Esophagus (tissue), 2 donors: ENCODE data around the gene VIL1. TPM values are rescaled to one million over a fixed set of nuclear protein-coding genes. Genes with fewer than 3 reads are reported as not detected.

Experiments
- H3K27ac ChIP-seq, 2 donors: one replicate each; pipeline ENCODE4 v1.5.1; 2013; ENCODE audit warnings: low read depth in 2 of 2, mild to moderate bottlenecking in 2 of 2, inconsistent platforms in 1 of 2, low read length in 1 of 2, moderate library complexity in 1 of 2
- H3K27me3 ChIP-seq, 2 donors: one replicate each; pipeline ENCODE4 v1.6.1; 2013; ENCODE audit warnings: low read length in 2 of 2, control low read depth in 1 of 2, mild to moderate bottlenecking in 1 of 2; ENCODE audit not compliant: insufficient read depth in 2 of 2, control insufficient read depth in 1 of 2
- H3K36me3 ChIP-seq, 2 donors: one replicate each; pipeline ENCODE4 v1.6.1; 2013; ENCODE audit warnings: low read length in 1 of 2; ENCODE audit not compliant: control insufficient read depth in 2 of 2, insufficient read depth in 2 of 2
- H3K4me1 ChIP-seq, 2 donors: one replicate each; pipeline ENCODE4 v1.6.1; 2013; ENCODE audit warnings: low read length in 1 of 2; ENCODE audit not compliant: control insufficient read depth in 2 of 2, insufficient read depth in 2 of 2
- H3K4me3 ChIP-seq, 2 donors: one replicate each; pipeline ENCODE4 v1.5.1; 2013; ENCODE audit warnings: low read length in 2 of 2, mild to moderate bottlenecking in 2 of 2, low read depth in 1 of 2, moderate library complexity in 1 of 2
- H3K9me3 ChIP-seq, 2 donors: one replicate each; pipeline ENCODE4 v1.6.1; 2013; ENCODE audit warnings: mild to moderate bottlenecking in 2 of 2, low read depth in 1 of 2, low read length in 1 of 2, moderate library complexity in 1 of 2; ENCODE audit not compliant: control insufficient read depth in 2 of 2, insufficient read depth in 1 of 2
- WGBS, 2 donors: extraction: QIAGEN DNeasy Blood & Tissue Kit; methylation state at CpG; one replicate each; pipeline ENCODE4 v1.1.7; 2013; 5-methylcytosine and 5-hydroxymethylcytosine counted together
- polyA plus RNA-seq, 2 donors: library from polyadenylated mRNA; stranded (reverse); fragments of 200-250 nt; gene quantifications; one replicate each; pipeline ENCODE4 v1.2.3, GENCODE V29; 2013
- donor health status: healthy with polysubstance abuse.
- donor health status: Bipolar disorder and iron deficiency.

VIL1 gene
- polyA plus RNA-seq, 2 donors: 0.02 to 0.26 TPM

DNA sequence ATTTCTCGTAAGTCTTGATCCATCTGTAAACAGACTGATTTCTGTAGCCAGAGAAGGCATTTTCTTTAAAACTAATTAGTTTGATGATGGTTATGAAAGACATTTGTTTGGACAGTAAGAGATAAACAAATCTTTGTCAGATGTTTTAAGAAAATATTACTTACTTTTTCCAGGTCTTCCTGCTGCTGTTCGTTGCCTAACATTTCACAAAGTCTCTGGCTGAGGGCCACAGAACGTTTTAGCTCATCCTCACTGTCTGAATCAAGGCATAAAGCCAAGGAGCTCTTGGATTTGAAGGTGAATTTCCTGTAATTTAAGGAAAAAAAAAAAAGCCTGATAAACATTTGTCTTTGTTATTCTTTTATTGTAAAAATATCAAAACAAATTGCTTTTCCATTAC lies 57.8 kb downstream of the VIL1 start:
- no peaks in the 10 kb centered on the region for H3K4me1 ChIP-seq
- WGBS, 2 donors: 42 to 62% methylated on average over 3 of the region's 3 CpGs
- no peak overlapping the region for H3K27ac ChIP-seq
- H3K4me3 ChIP-seq: no peak overlapping the region
- no peaks in the 10 kb centered on the region for H3K27me3 ChIP-seq
- H3K9me3 ChIP-seq: no peaks in the 10 kb centered on the region
- H3K36me3 ChIP-seq: peaks cover 0 to 2% of the 10 kb centered on the region in 2 donors

DNA sequence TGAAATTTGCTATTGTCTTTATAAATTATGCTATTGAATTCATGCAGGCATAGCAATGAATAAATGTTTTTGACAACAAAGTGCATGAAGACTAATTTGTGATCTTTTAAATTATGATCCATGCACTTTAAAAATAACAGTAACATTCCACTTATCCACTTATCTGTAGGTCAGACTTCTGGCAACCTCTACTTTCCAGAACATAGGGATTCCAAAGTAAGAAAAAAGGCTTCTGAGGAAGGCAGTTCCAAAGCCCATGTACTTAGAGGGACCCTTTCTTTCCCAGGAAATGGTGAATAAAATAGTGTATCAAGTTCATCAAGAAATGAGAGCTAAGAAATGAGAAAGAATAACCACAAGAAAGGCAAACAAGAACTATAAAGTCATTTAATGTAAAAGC lies 58.3 kb downstream of the VIL1 start:
- no peak overlapping the region for H3K27ac ChIP-seq
- H3K4me1 ChIP-seq: no peaks in the 10 kb centered on the region
- H3K4me3 ChIP-seq: no peak overlapping the region
- H3K27me3 ChIP-seq: no peaks in the 10 kb centered on the region
- H3K36me3 ChIP-seq: peaks cover 0 to 2% of the 10 kb centered on the region in 2 donors
- no peaks in the 10 kb centered on the region for H3K9me3 ChIP-seq

DNA sequence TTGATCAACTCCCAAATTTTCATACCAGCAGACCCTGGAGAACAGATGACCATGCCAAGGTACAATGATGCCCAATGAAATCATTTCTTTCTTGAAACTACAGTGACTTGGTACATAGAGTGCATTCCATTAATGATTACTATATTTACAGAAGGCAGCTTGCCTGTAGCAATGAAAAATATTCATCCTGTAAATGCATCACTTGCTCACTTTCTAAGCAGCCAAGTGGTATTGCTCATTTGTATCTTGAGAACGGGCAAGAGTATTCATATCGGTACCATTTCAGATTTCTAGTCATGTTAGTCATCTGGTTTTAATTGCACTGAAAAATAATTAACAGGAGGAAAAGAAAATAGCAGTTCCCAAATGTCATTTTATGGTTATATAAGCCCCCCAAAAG lies 59.6 kb downstream of the VIL1 start:
- Histone ChIP-seq H3K27ac (no peak overlapping the region), H3K27me3 (no peaks in the 10 kb centered on the region), H3K4me3 (no peak overlapping the region), H3K36me3 (no peaks in the 10 kb centered on the region), H3K9me3 (no peaks in the 10 kb centered on the region), H3K4me1 (no peaks in the 10 kb centered on the region)
- WGBS, 2 donors: 73 to 79% methylated on average over 2 of the region's 2 CpGs

DNA sequence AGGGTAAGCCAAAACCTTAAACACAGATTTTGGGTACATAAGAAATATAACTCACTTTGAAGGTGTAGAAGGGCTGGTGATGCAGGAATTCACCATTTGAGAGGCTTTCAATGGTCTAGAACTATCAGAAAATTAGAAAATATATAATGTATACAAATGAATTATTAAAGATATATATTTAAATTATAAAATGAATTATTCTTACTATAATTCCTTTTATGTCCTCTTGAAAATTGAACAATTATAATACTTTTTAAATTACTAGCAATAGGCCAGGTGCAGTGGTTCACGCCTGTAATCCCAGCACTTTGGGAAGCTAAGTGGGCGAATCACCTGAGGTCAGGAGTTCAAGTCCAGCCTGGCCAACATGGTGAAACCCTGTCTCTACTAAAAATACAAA lies 60.7 kb downstream of the VIL1 start:
- 93 to 99% methylated on average over 2 of the region's 2 CpGs for WGBS, 2 donors
- no peaks in the 10 kb centered on the region for H3K36me3 ChIP-seq
- no peaks in the 10 kb centered on the region for H3K9me3 ChIP-seq
- no peaks in the 10 kb centered on the region for H3K4me1 ChIP-seq
- H3K27ac ChIP-seq: no peak overlapping the region
- H3K27me3 ChIP-seq: no peaks in the 10 kb centered on the region
- no peak overlapping the region for H3K4me3 ChIP-seq

DNA sequence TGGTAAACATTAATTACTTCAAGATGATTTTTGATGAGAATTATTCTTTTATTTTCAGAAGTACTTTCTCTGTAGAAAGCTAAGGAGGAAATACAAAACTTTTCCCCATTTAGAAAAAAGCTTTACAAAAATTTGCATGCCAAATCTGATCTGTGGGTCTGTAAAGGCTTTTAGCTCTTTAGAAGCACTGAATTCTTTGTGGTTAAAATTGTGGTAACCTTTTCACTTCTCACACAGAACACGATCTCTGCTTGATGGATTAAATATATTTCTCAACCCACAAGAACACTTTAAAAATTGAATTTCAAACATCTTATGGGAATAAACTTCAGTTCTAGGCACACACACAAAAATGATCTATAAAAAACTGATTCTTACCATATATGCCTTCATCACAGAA lies 63.7 kb downstream of the VIL1 start:
- H3K27ac ChIP-seq: no peak overlapping the region
- no peaks in the 10 kb centered on the region for H3K27me3 ChIP-seq
- H3K4me1 ChIP-seq: no peaks in the 10 kb centered on the region
- H3K9me3 ChIP-seq: no peaks in the 10 kb centered on the region
- H3K4me3 ChIP-seq: no peak overlapping the region
- WGBS, 2 donors: 63 to 68% methylated on average over 1 of the region's 1 CpG
- no peaks in the 10 kb centered on the region for H3K36me3 ChIP-seq

DNA sequence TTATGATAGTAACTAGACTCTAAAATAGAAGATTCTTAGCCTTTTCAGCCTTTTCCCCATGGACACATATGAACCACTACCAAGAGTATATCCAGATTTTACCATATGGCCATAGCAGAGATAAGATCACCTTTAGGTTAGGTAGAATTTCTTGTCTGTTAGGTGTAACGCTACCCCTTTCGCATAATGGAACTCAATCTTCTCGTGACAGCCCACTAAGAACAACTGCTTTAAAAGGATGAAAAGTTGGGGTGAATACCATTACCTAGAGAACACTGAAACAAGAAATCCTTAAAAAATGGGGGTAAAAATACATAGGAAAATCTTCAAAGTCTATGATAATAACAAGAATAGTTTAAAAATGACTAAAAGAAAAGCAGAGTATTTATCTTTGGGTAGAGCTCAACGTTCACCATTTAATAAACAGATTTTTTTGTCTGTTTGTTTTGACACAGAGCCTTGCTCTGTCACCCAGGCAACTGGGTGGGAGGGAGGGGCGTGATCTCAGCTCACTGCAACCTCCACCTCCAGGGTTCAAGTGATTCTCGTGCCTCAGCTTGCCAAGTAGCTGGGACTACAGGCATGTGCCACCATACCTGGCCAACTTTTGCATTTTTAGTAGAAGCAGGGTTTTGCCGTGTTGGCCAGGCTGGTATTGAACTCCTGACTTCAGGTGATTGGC lies 67.2 kb downstream of the VIL1 start:
- H3K9me3 ChIP-seq: no peaks in the 10 kb centered on the region
- H3K27me3 ChIP-seq: no peaks in the 10 kb centered on the region
- no peak overlapping the region for H3K27ac ChIP-seq
- no peaks in the 10 kb centered on the region for H3K4me1 ChIP-seq
- WGBS, 2 donors: 61 to 63% methylated on average over 7 of the region's 7 CpGs
- H3K4me3 ChIP-seq: no peak overlapping the region
- H3K36me3 ChIP-seq: peaks cover 0 to 3% of the 10 kb centered on the region in 2 donors

DNA sequence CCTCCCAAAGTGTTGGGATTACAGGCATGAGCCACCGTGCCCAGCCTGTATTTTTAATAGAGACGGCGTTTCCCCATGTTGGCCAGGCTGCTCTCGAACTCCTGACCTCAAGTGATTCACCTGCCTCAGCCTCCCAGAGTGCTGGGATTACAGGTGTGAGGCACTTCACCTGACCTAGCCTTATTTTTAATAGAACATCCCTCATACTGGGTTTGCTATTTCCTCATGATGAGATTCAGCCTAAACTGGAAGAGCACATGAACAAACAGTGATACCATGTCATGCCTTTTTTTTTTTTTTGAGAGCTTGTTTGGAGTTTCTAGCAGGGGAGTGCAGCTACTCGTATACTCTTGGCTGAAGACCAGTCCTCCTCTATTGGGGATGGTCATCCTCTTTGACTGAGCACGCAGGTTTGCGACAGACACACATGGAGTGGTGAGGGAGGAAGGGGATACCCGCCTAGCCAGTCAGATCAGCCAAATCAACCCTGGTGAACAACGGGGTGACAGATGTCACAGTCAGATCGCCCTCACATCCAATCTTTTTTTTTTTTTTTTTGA lies 81.7 kb downstream of the VIL1 start:
- H3K9me3 ChIP-seq: no peaks in the 10 kb centered on the region
- no peaks in the 10 kb centered on the region for H3K4me1 ChIP-seq
- H3K27ac ChIP-seq: peak overlapping the region in 1 of 2 donors; percentile 24
- no peak overlapping the region for H3K4me3 ChIP-seq
- WGBS, 2 donors: 89 to 92% methylated on average over 10 of the region's 10 CpGs
- H3K27me3 ChIP-seq: no peaks in the 10 kb centered on the region
- no peaks in the 10 kb centered on the region for H3K36me3 ChIP-seq

DNA sequence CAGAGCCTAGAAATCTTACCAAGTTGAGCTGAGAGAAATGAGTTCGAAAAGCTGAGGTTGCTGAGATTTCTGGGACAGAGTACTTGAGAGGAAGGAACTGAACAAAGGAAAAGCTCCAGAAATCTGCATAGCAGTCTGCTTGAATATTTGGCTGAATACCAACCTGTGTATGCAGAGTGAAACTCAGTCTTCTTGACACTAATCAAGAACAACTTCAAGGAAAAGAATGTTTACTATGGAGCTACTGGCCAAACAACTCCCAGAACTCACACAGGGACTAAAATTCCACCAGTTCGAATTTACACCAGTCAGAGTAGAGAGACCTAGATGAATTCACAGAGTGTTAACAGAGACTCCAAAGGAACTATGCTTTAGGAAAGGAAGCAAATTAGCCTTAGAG lies 82.7 kb downstream of the VIL1 start:
- no peaks in the 10 kb centered on the region for H3K9me3 ChIP-seq
- H3K36me3 ChIP-seq: no peaks in the 10 kb centered on the region
- H3K27ac ChIP-seq: peak overlapping the region in 1 of 2 donors; percentile 55
- H3K4me1 ChIP-seq: no peaks in the 10 kb centered on the region
- 46 to 49% methylated on average over 2 of the region's 2 CpGs for WGBS, 2 donors
- H3K27me3 ChIP-seq: no peaks in the 10 kb centered on the region
- no peak overlapping the region for H3K4me3 ChIP-seq
